Choroid plexus epithelial cell (primary cell): ENCODE measurements around the gene PLA2G6.

Experiments
- DNase-seq: peaks from one replicate; pipeline ENCODE4 v3.0.0-alpha.2; 2010; ENCODE audit warnings: low read depth
- H3K4me3 ChIP-seq: 2 replicates; pipeline ENCODE4 v1.5.1; 2011; ENCODE audit warnings: low read depth, mild to moderate bottlenecking, control low read depth, low read length, moderate library complexity
- CTCF ChIP-seq: conservative IDR thresholded peaks from 2 replicates; pipeline ENCODE4 v1.5.1; 2011; ENCODE audit warnings: low read depth, mild to moderate bottlenecking, control low read depth, inconsistent platforms, low read length, moderate library complexity

Gene PLA2G6

GRCh38 chr22:38172832-38173640, 8.6 kb downstream of the PLA2G6 start:
- H3K4me3 ChIP-seq, result no peak overlapping the region
- no peak for DNase-seq
- no peak for TF ChIP-seq CTCF

GRCh38 chr22:38171927-38172831, 9.5 kb downstream of the PLA2G6 start:
- TF ChIP-seq CTCF, result no peak
- DNase-seq, result no peak
- H3K4me3 ChIP-seq, result no peak overlapping the region

GRCh38 chr22:38170469-38170868, 11.2 kb downstream of the PLA2G6 start:
- DNase-seq, result no peak
- TF ChIP-seq CTCF, result no peak
- no peak overlapping the region for H3K4me3 ChIP-seq

- no peak for TF ChIP-seq CTCF
- DNase-seq, result no peak
- H3K4me3 ChIP-seq, result no peak overlapping the region
These were observed 12.5 kb downstream of the PLA2G6 start for GRCh38 chr22:38169116-38169515.

- H3K4me3 ChIP-seq, result no peak overlapping the region
- TF ChIP-seq CTCF, result no peak
- no peak for DNase-seq
These were observed 13.6 kb downstream of the PLA2G6 start for GRCh38 chr22:38167988-38168407.

GRCh38 chr22:38165922-38166593, 15.6 kb downstream of the PLA2G6 start:
- TF ChIP-seq CTCF, result no peak
- H3K4me3 ChIP-seq, result no peak overlapping the region
- DNase-seq, result no peak
